Pericardium fibroblast (primary cell): Measurements from ENCODE around the gene CHST7. TPM values are rescaled to one million over a fixed set of nuclear protein-coding genes. Genes with fewer than 3 reads are reported as not detected.

Experiments
- total RNA-seq: library from RNA; depleted of rRNA; stranded (reverse); fragments of >200 nt; gene quantifications from 2 replicates; pipeline ENCODE4 v1.2.3, GENCODE V29; 2015

The CHST7 gene, protein sequence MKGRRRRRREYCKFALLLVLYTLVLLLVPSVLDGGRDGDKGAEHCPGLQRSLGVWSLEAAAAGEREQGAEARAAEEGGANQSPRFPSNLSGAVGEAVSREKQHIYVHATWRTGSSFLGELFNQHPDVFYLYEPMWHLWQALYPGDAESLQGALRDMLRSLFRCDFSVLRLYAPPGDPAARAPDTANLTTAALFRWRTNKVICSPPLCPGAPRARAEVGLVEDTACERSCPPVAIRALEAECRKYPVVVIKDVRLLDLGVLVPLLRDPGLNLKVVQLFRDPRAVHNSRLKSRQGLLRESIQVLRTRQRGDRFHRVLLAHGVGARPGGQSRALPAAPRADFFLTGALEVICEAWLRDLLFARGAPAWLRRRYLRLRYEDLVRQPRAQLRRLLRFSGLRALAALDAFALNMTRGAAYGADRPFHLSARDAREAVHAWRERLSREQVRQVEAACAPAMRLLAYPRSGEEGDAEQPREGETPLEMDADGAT
- total RNA-seq, result 10.0 and 14.4 TPM in 2 replicates

DNA sequence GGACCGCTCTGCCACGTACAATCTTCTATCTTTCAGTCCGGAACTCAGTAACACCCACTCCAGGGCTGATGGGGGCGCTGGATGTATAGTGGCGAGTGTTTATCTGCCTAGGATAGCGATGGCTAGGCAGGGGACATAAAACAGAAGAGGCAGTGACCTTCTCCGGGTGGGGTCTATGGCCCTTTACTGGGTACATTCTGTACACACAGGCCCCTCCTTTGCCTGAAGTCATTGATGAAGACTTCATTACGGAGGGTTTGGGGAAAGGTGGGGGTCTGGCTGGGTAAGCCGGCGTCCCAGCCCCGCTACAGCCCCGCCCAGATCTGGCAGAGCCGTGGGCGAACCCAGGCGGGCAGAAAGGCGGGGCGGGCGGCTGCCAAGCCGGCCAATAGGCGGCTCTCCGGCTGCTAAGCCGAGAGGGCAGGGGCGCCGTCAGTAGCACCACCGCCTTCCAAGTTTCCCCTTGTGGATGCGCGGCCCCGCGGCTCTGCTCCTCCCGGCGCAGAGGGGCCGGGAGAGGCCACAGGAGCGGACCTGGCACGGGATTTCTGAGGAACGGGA is at the start of gene CHST7:
TSS of gene CHST7 (plus strand) at position 435 of the 561 bp plus-strand sequence. CDS start 167 bp downstream, outside the sequence.

DNA sequence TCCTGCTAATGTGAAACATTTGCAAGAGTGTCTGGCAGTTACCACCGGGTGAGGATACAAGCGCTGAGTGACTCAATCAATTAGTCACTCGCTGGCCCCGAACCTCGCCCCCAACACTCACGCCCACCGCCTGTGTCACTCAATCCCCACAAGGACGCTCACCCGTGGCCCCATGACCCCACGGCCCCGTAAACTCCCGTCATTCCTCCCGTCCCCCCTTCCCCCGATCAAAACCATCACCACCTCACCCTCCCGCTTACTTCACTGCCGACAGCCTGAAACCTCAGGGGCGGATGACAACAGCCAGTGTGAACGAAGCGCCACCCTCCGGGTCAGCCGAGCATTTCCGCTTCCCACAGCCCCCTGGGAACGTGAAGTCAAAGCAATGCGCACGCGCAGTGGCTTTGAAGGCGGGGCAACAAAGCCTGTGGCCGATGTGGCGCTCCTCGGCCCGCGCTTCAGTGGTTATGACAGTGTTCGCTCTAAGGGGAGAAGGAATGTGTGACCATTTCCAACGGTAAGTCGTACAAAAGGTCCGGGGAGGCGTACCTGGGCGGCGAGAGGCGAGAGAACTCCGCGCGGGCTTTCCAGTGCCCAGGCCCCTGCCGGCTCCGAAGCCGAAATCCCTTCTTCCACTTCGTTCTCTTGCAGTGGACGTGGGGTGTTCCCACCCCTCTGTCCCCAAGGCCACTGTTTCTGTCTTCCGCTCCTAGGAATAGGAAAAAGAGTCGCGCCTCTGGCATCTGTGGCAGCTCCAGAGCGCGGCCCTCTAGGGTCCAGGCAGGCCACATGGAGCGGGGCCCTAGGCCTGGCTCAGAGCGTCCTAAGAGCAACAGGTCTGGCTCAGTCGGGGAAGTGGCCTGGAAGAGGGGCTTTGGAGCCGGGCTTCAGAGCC is 28.2 kb upstream of the CHST7 start, which contains the start of gene ZNF674:
TSS of gene ZNF674 (minus strand) at position 311 of the 895 bp plus-strand sequence. CDS start 3,334 bp downstream, outside the sequence.

Other genes starting within 250 kb of the CHST7 start
- 0.60 and 3.6 TPM in 2 replicates for gene ZNF674, start 28.3 kb upstream of the CHST7 start, total RNA-seq
- 0.93 and 1.8 TPM in 2 replicates for gene SLC9A7, start 185.4 kb downstream of the CHST7 start, total RNA-seq